ENCODE data around the gene FOXJ2.
"Not testable (repeated sequence)": the region's sequence is repeated elsewhere in the genome, so short reads cannot be mapped to it uniquely, and the experiment has no call there.

The FOXJ2 gene

GRCh38 chr12:8014836-8015235 lies 17.7 kb upstream of the FOXJ2 start:
- no peak for DNase-seq
- TF ChIP-seq GATA1 (IDR thresholded peaks at IDR 0.05; ENCODE audit: low read depth, low read length) (no peak), POLR2A (IDR thresholded peaks at IDR 0.05; ENCODE audit: low read length) (no peak)

GRCh38 chr12:8018213-8018612 lies 14.3 kb upstream of the FOXJ2 start:
- not testable (repeated sequence) for DNase-seq

- TF ChIP-seq GATA1 (IDR thresholded peaks at IDR 0.05; ENCODE audit: low read depth, low read length) (no peak), POLR2A (IDR thresholded peaks at IDR 0.05; ENCODE audit: low read length) (no peak)
- peak; percentile 84 to 91 for DNase-seq
Observed at GRCh38 chr12:8018666-8019581, 13.6 kb upstream of the FOXJ2 start.

DNA sequence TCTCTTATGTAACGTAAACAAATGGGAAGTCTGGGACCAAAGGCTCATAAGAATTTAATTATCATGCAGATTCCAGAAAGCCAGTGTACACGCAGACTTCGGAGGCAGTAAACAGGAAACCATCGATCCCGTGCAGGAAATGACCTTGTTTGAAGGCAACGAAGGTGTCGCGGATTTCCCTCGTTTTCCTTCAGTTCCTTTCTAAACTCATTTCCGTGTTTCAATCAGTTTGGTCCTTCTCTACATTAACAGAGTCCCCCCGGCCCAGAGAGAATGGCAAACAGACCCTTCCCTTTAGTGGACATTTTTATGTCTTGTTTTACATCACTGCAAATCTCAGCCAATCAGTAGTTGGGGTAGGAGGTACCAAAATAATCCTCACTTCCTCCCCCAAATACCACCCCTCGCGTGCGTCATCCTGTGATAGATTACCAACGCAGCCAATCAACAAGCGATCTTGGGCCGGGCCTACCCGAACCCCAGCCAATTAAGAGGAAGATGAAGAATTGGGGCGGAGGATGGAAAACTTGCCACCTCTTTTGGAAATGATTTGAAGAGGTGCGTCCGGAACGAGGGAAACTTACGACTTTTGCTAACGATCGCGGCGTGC lies 6.1 kb upstream of the FOXJ2 start:
- TF ChIP-seq GATA1 (IDR thresholded peaks at IDR 0.05; ENCODE audit: low read depth, low read length) (no peak), POLR2A (IDR thresholded peaks at IDR 0.05; ENCODE audit: low read length) (peak; percentile 93)
- peak; percentile 98 for DNase-seq

- DNase-seq, result no peak
Observed at GRCh38 chr12:8027856-8028255, 4.7 kb upstream of the FOXJ2 start.

DNA sequence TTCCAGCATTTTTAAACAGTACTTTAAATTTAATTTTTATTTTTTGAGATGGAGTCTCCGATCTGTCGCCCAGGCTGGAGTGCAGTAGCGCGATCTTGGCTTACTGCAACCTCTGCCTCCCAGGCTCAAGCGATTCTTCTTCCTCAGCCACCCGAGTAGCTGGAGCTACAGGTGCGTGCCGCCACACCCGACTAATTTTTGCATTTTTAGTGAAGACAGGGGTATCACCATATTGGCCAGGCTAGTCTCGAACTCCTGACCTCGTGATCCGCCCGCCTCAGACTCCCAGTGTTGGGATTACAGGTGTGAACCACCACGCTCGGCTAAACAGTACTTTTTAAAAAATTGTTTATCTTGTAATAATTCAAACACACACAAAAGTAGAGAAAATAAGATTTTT lies 4.2 kb upstream of the FOXJ2 start:
- TF ChIP-seq POLR2A (IDR thresholded peaks at IDR 0.05; ENCODE audit: low read length), result no peak
- no peak for DNase-seq

More at GRCh38 chr12:8027856-8028255, 4.7 kb upstream of the FOXJ2 start:
- TF ChIP-seq POLR2A (IDR thresholded peaks at IDR 0.05; ENCODE audit: low read length), result no peak
- TF ChIP-seq GATA1 (IDR thresholded peaks at IDR 0.05; ENCODE audit: low read depth, low read length), result no peak

DNA sequence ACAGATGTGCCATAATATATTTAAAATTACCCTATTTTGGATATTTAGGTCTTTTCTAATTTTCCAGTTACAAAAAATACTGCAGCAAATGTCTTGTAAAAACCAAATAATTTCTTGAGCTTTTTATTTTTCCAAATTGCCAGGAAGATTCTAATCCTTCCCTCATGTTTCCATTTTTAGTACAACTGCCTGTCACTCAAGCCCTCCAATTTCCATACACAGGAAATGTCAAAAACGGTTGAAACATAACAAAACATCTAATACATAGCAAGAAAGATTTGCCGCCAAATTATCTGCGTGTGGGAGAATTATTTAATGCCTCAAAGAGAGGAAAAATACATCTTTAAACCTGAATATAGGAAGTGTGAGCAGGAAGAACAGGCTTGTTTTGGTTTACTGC lies 2.3 kb upstream of the FOXJ2 start:
- no peak for DNase-seq
- TF ChIP-seq POLR2A (IDR thresholded peaks at IDR 0.05; ENCODE audit: low read length), result no peak
- no peak for TF ChIP-seq GATA1 (IDR thresholded peaks at IDR 0.05; ENCODE audit: low read depth, low read length)

- not testable (repeated sequence) for DNase-seq
Observed at GRCh38 chr12:8031017-8031416, 1.5 kb upstream of the FOXJ2 start.

DNA sequence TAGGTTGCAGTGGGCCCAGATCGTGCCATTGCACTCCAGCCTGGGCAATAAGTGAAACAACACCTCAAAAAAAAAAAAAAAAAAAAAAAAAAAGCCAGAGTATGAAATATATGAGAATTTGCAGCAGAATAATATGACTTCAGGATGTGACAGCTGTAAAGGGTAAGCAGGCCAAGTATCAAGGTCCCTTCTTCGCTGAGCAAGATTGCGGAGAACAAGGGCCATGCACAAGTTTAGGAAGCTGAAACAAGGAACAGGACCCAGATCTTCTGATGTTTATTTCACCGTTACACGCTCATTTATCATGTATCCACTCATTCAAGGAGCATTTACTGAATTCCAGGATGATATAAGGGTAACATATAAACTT lies 659 bp upstream of the FOXJ2 start:
- TF ChIP-seq GATA1 (IDR thresholded peaks at IDR 0.05; ENCODE audit: low read depth, low read length), result no peak
- no peak for TF ChIP-seq POLR2A (IDR thresholded peaks at IDR 0.05; ENCODE audit: low read length)
- DNase-seq, result peak; percentile 53 to 68

- peak; percentile 89 for TF ChIP-seq POLR2A (IDR thresholded peaks at IDR 0.05; ENCODE audit: low read length)
- TF ChIP-seq GATA1 (IDR thresholded peaks at IDR 0.05; ENCODE audit: low read depth, low read length), result no peak
- DNase-seq, result peak; percentile 89
Observed at GRCh38 chr12:8033153-8034044, 883 bp downstream of the FOXJ2 start.

DNA sequence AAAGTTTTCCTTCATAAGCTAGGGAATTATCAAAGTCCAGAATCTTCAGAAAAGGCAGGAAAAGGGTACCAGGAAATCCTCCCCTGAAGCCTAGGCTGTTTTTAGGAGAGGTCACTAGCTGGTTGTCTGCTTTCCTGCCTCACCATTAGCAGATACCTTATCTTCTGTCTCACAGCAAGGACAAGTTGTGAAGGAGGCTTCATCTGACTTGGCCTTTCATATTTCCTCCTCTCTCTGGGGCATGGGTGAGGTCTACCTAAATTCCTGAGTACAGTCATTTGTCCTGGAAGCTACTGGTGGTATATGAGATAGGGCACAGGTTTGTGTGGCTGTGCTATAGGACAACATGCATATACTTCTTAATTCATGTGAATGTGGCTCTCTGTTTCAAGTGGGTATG lies 2.3 kb downstream of the FOXJ2 start:
- peak; percentile 76 to 83 for DNase-seq
- TF ChIP-seq POLR2A (IDR thresholded peaks at IDR 0.05; ENCODE audit: low read length) (peak; percentile 43), GATA1 (IDR thresholded peaks at IDR 0.05; ENCODE audit: low read depth, low read length) (no peak)

DNA sequence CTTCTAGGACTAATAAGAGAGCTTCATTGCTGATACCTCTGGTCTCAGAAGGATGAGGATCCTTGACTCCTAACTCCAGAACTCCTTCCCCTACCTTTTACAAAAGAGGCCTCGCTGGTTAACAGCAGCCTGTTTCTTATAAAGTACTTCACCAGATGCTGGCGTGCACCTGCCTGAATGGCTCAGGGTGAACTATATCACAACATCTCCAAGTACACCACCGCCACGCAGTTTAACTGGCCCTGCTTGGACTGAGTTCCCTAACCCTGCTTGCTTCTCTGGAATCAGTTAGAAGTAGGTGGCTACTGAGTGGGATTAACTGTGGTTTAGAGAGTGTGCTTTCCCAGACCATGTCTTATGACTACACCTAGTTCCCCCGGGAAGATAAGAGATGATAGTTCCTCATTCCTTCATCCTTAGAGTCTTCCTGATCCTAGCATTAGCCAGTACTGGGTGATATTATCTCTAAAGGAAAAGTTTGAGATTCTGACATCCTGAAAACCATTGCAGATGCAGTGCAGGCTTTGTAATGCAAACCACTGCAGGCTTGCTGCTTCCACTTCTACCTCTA lies 3.0 kb downstream of the FOXJ2 start:
- DNase-seq, result no peak
- TF ChIP-seq POLR2A (IDR thresholded peaks at IDR 0.05; ENCODE audit: low read length) (no peak), GATA1 (IDR thresholded peaks at IDR 0.05; ENCODE audit: low read depth, low read length) (no peak)

- DNase-seq, result no peak
- TF ChIP-seq GATA1 (IDR thresholded peaks at IDR 0.05; ENCODE audit: low read depth, low read length), result no peak
- no peak for TF ChIP-seq POLR2A (IDR thresholded peaks at IDR 0.05; ENCODE audit: low read length)
Observed at GRCh38 chr12:8036346-8036745, 3.8 kb downstream of the FOXJ2 start.

Data from erythroblast (primary cell).